NCI-H146 (cell line): ENCODE data around the gene NDUFB8.

Experiments
- DNase-seq: peaks from one replicate; lab custom pipeline; 2025; lab: John Stamatoyannopoulos, UW

Gene NDUFB8

DNA sequence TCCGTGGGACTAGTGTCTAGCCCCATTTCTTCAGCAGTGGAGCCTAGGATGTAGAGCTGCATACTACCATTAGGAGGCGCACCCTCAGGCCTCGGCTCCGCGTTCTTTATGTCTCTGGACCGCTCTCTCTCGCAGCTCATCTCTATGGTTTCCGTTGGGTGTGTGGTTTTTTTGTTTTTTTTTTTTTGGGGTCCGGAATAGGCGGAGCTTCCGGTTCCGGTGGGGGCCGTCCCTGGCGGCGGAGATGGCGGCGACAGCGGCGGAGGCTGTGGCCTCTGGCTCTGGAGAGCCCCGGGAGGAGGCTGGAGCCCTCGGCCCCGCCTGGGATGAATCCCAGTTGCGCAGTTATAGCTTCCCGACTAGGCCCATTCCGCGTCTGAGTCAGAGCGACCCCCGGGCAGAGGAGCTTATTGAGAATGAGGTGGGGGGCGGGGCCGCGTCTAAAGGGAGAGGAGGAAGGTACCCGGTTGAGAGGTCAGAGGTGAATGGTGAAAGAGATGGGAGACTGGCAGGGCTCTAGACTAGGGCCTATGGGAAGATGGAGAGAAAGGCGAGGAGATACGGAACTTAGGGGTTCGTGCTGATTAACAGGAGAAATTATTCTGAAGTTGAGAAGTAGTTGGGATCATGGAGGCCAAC, 6.2 kb upstream of the NDUFB8 start, which contains the start of gene HIF1AN:
HIF1AN (plus strand) TSS at position 229 of the 639 bp plus-strand sequence; CDS start at position 245, 16 bp downstream.
- DNase-seq, result peak; percentile 97

DNA sequence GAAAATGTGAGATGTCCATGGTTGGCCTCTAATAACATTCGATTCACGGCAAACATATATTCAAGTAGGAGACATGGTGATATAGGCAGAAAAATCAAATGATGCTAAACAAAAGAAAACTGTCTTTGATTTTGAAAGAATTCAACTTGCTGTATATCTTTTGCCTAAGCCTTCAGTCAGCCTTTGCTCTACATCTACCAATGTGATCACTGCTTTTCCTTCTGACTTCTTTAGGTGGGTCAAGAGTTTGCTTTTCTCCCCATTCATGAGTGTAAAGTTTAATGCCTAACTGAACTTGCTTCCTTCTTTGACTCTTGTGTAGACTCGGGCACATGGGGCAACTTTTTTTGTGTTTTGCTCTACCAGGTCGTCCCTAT, 5.7 kb upstream of the NDUFB8 start:
- DNase-seq, result no peak

DNA sequence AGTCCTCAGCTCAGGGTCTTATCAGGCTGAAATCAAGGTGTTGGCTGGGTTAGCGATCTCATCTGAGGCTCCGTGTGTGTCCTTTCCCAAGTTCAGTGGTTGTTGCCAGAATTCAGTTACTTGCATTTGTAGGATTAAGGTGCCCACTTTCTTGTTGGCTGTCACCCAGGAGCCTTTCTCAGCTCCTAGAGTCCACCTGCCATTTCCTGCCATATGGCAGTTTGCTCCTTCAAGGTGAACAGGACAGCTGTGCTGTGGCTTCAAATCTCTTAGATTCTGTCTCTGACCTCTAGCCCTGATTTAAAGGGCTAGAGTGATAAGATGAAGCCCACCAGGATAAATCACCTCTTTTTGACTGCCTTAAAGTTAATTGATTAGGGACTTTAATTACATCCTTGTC, 5.1 kb upstream of the NDUFB8 start:
- no peak for DNase-seq

DNA sequence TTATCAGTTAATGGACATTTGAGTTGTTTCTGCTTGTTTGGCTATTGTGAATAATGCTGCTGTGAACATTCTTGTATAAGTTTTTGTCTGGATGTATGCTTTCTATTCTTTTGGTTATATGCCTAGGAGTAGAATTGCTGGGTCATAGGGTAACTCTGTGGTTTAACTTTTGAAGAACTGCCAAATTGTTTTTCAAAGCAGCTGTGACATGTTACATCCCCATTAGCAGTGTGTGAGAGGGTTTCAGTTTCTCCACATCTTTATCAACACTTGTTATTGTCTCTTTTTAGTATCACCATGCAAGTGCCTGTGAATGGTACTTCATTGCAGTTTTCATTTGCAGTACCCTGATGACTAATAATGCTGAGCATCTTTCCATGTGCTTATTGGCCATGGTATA, 2.1 kb upstream of the NDUFB8 start:
- DNase-seq, result no peak

DNA sequence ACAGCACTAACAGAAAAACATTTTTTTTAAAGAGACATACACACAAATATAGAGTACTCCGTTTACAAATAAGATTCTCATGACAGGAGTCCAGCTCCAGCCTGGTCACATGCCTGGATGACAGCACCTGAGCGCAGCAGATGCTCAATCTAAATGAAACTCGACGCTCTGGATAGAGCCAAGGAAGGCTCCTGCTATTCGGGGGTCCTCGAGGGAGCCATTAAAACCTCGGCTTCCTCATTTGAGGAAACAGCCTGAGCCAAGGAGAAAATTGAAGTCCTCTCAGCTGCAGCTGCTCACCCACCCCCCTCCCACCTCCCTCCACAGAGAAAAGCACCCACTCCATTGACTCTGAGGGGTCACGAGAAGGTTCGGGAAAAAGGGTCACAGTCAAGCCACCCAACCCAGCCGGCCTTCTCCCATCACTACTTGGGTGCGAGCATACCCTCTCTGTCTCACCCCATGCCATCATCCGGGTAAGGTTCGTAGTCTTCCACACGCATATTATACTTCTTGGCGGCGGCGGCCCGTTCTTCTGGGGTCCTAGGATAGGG, 673 bp downstream of the NDUFB8 start:
- no peak for DNase-seq

DNA sequence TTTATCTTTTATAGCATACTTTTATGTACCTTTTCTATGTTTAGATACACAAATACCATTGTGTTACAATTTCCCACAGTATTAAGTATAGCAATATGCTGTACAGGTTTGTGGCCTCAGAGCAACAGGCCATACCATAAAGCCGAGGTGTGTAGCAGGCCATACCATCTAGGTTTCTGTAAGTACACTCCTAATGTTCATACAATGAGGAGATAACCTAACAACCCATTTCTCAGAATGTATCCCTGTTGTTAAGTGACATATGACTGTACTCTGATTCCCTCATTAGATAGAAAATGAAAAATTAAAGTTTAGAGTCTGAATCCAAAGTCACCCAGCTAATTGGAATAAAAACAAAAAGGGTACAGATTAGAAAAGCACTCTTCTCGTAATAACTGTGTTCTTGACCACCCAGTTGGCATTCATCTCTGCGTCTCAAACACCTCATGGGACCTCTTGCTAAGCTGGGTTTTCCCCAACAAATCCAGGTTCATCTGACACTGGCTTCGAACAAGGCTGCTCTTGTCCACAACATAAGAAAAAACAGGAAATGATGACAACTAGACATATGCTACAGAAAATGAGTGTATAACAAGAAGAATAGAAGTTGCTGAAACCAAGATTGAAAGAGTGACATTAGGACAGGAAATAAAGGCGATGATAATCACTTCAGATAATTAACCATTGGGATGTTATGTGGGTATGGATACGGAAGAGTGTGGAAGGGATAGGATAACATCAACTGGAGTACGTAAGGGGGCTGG, 1.4 kb downstream of the NDUFB8 start:
- no peak for DNase-seq

DNA sequence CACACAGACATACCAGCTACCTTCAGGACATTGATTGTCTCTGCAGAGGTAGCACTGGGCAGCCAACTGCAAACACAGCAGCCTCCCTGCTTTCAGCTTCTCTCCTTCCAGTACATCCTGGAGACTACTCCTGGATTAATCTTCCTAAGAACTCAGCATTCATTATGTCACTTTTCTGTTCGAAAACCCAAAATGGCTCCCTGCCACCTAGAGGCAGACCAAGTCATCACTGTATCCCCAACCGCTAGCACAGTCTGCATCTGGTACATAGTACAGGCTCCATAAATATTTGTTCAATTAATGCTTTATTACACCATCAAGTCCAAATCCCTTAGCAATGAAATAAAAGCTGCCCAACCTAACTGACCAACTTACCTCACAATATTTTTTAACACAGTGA, 5.0 kb downstream of the NDUFB8 start:
- no peak for DNase-seq

DNA sequence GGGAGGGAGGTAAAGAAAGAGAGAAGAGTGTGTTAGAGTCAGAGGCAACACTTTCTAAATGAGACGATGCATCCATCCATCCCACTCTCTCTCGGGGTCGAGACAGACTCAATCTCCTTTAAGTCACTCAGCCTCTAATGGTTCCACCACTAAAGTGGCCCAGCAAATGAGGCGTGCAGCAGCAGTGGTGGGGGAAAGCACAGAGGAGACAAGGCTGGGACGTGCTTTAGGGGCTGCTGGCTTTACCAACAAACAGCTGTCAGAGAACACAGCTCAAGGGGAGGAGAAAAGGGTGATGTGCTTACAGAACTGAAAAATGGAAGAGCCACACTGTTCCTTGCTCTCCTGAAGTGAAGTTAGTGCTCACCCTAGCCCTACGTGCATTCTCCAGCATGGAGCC, 5.5 kb downstream of the NDUFB8 start:
- no peak for DNase-seq

DNA sequence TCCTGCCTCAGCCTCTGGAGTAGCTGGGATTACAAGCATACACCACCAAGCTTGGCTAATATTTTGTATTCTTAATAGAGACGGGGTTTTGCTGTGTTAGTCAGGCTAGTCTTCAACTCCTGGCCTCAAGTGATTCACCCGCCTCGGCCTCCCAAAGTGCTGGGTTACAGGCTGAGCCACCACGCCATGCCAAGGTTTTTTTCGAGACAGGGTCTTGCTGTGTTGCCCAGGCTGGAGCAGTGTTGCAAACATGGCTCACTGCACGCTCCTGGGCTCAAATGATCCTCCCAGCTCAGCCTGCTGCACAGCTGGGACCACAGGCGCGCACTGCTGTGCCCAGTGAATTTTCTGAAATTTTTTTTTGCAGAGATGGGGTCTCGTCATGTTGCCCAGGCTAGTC, 6.7 kb downstream of the NDUFB8 start:
- no peak for DNase-seq

DNA sequence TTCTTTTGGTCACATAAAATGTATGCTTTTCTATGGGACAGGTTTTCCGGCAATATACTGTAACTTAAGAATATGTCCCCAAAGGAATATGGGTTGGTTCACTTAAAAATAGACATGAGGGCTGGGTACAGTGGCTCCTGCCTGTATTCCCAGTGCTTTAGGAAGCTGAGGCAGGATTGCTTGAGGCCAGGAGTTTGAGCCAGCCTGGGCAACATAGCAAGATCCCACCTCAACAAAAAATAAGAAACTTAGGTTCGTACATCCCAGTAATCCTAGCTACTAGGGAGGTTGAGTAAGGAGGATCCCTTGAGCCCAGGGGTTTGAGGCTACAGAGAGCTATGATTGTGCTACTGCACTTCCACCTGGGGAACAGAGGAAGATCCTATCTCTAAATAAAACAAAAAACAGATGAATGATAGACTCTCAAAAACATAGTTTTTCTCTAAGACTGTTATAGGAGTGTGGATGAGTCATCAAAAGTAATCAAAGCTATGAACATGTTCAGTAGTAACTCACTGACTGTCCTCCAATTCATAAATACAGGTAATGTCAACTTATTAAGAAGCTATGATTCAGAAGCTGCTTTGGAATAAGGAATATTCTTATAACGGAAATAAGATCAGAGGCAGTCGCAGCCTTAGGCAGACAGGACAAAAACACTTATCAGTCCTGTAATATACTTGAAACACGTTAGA, 7.4 kb downstream of the NDUFB8 start:
- DNase-seq, result no peak

DNA sequence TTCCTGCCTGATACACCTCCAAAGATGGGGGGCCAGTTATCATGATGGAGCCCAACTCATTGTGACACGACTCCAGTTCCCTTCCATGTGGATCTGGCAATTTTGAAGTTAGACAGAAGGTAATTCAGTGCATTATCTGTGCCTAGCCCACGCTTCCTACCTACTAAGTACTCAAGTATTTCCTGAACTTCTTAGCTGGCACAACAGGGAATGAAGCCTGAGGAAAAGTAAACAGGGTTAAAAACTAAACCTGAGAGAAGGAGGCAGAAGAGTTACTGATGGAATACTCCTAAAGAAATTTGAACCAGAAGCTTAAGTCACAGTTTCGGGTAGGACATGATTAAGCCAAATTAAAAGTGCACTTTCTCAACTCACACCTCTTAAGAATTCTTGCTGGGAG, 8.9 kb downstream of the NDUFB8 start:
- DNase-seq, result no peak

DNA sequence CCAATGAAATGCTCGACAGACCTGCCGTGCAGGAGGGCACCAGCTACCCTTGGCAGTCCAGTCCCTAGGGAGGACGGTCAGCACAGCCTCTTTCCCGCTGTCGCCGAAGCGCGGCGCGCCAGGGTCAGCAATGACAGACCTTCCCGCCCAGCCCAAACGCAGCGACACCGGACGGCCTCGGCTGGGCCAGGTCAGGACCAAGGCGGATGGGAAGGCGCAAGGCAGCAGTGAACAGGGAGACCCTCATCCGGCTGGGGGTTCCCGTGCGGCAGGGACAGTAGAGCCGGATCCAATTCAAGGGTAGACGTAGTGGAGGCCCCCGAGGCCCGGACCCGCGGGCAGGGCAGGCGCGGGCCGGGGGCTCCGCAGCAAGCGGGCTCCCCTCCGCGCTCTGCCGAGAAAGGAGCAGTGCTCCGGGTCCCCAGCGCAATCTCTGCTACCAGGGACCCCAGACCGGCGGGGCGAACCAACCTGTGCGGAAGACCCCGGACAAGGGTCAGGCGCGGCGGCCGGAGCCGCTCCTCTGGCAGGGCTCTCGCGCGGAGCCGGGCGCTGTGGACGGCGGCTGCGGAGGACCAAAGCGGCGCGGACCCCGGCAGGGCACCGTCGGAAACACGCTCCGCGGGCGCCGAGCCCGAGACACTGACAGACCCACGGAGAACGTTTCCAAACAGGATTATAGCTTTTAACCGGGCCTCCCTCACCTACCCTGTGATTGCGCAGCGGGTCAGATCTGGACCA, 10.2 kb downstream of the NDUFB8 start, which contains the start of gene SEC31B:
SEC31B (minus strand) TSS at position 551 of the 741 bp plus-strand sequence. CDS start 2,909 bp downstream, outside the sequence.
- DNase-seq, result no peak

DNA sequence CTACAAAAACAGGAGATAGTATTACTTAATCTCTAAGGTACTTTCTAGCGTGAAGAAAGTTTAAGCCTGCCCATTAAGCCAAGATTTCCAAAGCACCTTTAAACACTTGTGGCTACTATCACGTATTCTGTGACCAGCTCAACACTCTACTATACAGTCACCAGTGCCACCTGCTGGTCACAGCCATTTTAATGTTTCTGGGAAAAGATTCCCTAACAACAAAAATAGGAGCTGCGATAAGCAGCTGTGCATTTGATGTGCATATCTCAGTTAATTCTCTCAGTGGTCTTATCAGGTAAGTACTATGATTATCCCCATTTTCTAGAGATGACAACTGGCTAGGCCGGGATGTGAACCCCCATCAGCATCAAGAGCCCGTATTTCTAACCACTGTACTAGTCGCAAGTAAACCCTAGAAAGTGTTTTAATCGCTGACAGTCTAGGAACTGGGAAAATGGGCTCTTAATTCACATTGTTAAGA, 10.9 kb downstream of the NDUFB8 start:
- peak; percentile 38 for DNase-seq

DNA sequence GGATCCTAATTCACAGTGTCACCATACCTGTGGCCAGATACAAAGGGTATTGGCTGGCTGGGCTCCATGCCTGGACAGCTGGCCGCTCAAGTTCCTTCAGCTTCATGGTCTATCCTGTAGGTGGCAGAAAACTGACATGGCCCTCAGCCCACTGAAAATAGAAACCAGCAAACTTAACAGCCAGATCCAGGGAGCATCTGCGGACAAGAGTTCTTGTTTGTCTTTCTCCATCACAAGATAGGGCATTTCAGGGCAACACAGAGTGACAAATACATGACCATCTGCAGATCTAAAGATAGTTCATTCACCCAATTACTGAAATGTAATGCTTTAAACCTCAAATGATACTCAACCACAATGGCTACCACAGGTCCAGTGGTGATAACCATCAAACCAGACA, 12.8 kb downstream of the NDUFB8 start:
- peak; percentile 48 for DNase-seq

DNA sequence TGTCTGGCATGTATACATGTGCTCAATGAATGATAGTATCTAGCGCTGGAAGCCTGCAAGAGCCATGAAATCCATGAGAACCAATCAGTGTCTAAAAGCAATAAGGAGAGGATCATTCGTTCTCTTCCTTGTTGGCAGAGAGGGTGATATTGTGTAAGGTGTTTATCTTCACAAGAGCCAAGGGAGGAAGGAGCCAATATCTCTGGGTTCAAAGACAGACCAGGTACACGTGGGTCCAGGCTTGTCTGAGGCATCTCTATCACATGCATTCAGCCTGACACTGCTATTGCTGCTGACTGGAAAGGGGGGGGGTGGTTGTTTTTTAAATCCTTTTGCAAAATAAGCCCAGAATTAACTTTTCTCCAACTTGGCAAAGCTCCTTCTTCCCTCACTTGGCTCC, 14.1 kb downstream of the NDUFB8 start:
- no peak for DNase-seq

DNA sequence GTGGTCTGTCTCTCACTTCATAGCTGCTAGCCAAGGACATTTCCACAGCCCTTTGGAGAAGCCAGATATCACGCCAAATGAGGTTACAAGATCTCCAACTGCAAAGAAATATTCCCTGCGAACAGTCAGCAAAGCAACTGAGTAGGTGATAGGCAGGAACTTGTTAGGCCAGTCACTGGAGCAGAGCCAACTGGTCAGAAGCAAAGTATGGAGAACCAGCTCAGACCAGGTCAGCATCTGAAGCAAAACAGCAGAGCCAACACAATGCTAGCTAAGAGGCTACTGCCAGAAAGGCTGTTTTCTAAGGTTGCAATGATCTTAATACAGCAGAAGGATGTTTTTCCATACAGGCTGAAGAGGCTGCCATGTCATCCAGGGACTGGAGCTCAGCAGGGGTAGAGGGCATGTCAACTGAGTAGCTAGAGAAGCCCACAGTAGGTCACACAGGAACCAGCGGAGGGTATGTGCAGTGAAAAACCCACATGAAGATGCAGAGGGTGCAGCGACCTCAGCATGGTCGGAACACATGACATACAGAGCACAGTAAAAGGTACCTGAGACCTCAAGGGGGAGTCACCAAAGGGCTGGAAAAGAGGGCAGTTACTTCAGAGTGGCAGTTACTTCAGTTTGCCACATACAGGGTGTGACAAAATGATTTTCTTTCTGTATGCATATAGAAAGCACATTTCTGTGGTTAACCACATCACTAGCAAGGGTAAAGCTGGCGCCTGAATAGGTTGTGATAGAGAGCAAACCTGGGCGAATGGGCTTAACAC, 18.9 kb downstream of the NDUFB8 start:
- DNase-seq, result no peak

DNA sequence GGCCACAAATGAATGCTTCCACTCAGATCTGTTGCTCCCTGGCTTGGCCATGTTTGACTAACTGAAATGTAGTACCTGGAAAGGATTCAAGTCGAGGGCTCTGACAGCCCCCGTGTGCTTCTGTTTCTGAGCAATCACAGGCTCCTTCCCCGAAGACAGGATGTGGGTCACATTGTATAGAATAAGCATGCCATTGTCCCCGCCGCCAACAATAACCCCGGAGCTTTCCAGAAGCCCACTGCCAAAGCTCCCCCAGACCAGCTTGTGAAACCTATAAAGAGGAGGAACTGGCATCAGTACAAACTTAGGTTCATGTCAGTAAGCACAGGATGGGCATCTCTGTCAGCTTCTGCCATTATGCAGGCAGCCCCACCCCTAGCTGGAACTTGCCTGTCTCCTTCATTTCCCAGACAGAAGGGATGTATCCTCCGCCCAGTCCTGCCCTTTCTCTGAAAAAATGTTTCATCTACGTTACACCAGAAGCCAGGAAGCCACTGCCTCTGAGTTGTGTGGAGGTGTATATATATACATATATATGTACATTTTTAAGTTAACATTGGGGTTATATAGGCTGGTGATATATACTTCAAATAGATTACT, 20.3 kb downstream of the NDUFB8 start:
- no peak for DNase-seq

DNA sequence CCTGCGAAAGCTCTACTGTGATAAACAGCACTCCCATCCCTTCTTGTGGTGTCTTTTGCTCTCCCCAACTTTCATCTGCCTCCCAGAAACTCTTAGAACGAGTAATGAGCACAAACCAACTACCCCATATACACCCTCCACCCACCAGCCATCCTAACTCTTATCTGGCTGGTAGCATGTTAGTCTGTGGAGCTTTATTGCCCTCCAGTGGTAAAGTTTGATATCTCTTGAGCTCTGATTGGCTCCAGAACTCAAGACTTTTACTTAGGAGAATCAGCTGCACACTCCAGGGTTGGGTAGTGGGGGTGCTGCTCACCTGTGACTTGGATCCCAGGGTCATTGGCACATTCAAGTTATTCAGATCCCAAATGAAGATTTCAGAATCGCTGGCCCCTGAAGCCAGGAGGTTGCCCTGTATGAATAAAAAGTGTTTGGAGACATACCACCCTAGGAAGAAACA, 20.9 kb downstream of the NDUFB8 start:
- DNase-seq, result peak; percentile 40

DNA sequence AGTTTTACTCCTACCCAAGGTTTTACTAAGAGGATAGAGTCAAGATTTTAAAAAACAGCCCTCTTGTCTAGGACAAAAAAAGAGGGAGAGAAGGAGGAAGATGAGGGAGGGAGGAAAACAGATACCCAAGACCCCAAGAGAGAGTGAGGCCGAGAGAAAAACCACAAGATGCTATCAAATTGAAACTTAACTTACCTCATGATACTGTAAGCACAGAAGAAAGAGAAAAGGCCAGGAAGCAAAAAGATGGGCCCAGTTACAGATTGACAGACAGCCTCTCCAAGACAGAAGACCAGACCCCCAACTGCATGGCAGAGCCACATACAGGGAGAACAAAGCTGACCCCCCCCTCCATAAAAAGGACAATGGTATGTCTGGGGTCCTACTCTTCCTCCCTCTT, 21.4 kb downstream of the NDUFB8 start:
- no peak for DNase-seq

DNA sequence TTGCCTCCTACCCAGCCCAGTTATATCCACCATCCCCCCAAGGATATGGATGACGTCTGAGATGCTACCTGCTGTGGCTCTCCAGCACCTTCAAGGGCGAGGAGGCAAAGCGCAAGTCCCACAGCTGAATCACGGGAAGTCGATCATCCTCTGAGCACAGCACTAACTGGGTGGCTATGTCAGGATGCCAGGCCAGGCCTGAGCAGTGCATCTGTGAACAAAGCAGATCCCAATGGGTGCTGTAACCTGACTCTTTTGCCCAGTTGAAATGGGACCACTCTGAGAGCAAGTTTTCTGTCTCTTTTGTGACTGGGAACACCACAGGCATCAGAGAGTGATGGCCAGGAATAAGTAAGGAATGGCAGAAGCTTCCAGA, 22.3 kb downstream of the NDUFB8 start:
- no peak for DNase-seq
